Thoracic aorta (tissue), 2 donors: Measurements from ENCODE around the gene TMEM183A. TPM values are rescaled to one million over a fixed set of nuclear protein-coding genes. Genes with fewer than 3 reads are reported as not detected.
A peak's percentile ranks its signal among the peaks of the same experiment; 100 is the strongest.

Source experiments
- ATAC-seq: fragments of 150-250 bp; one replicate; pipeline ENCODE4 v1.8.0; 2017; ENCODE audit warnings: low read depth; ENCODE audit not compliant: insufficient number of reproducible peaks, low FRiP score
- DNase-seq: peaks from one replicate; pipeline ENCODE4 v3.0.0-alpha.2; 2020; ENCODE audit warnings: low spot score
- H3K27ac ChIP-seq, 2 donors: fragments of 200-600 bp; sonication (generic); 1 replicate in 1 of 2; 2 replicates in 1 of 2; pipeline ENCODE4 v1.5.1; 2016; ENCODE audit warnings: mild to moderate bottlenecking in 2 of 2, moderate library complexity in 2 of 2
- H3K27me3 ChIP-seq: fragments of 200-600 bp; sonication (generic); replicated peaks from 2 replicates; pipeline ENCODE4 v1.6.0; 2016; ENCODE audit warnings: mild to moderate bottlenecking; ENCODE audit not compliant: insufficient read depth
- H3K36me3 ChIP-seq: fragments of 200-600 bp; sonication (generic); one replicate; pipeline ENCODE4 v1.5.1; 2016
- H3K4me1 ChIP-seq, 2 donors: fragments of 200-600 bp; sonication (generic); 1 replicate in 1 of 2; 2 replicates in 1 of 2; pipeline versions ENCODE4 v1.5.1 to v1.6.0; 2016; ENCODE audit warnings: low read depth in 2 of 2, mild to moderate bottlenecking in 1 of 2; ENCODE audit not compliant: control insufficient read depth in 1 of 2
- H3K4me3 ChIP-seq: fragments of 200-600 bp; sonication (generic); 2 replicates; pipeline ENCODE4 v1.5.1; 2016; ENCODE audit warnings: mild to moderate bottlenecking
- H3K9me3 ChIP-seq: fragments of 200-600 bp; sonication (generic); 2 replicates; pipeline ENCODE4 v1.5.1; 2016
- CTCF ChIP-seq: fragments of 200-600 bp; sonication (generic); IDR thresholded peaks from one replicate; pipeline ENCODE4 v1.5.1; 2019; ENCODE audit warnings: antibody characterized with exemption
- total RNA-seq, 2 donors: library from RNA; depleted of rRNA; stranded (reverse); fragments of >200 nt; gene quantifications; one replicate each; pipeline versions ENCODE4 v1.1.0 to v1.2.3, GENCODE V29; 2016

TMEM183A gene
- total RNA-seq, 2 donors from 2014 or later = 54.3 to 72.6 TPM

- no peak overlapping the region for H3K4me3 ChIP-seq
- H3K27me3 ChIP-seq = no peaks in the 10 kb centered on the region
- DNase-seq = no peak
- no peak for TF ChIP-seq CTCF
- peaks cover 11 to 33% of the 10 kb centered on the region in 2 donors for H3K4me1 ChIP-seq
- peak overlapping the region in 1 of 2 donors; percentile 95 for H3K27ac ChIP-seq
- no peaks in the 10 kb centered on the region for H3K36me3 ChIP-seq
- no peak for ATAC-seq
- H3K9me3 ChIP-seq = no peaks in the 10 kb centered on the region
Measured at GRCh38 chr1:203036537-203036936, 29.4 kb downstream of the TMEM183A start.

GRCh38 chr1:203037509-203038190 is 30.5 kb downstream of the TMEM183A start:
- peaks cover 11 to 33% of the 10 kb centered on the region in 2 donors for H3K4me1 ChIP-seq
- peak overlapping the region; percentile 85 to 95 for H3K27ac ChIP-seq
- no peaks in the 10 kb centered on the region for H3K27me3 ChIP-seq
- no peak for TF ChIP-seq CTCF
- DNase-seq (no peak), ATAC-seq (no peak)
- H3K4me3 ChIP-seq = peak overlapping the region; percentile 20
- H3K9me3 ChIP-seq = no peaks in the 10 kb centered on the region
- no peaks in the 10 kb centered on the region for H3K36me3 ChIP-seq

- DNase-seq = peak; percentile 67
- Histone ChIP-seq H3K4me3 (peak overlapping the region; percentile 41), H3K36me3 (no peaks in the 10 kb centered on the region), H3K27me3 (no peaks in the 10 kb centered on the region), H3K4me1 (peaks cover 11 to 33% of the 10 kb centered on the region in 2 donors), H3K9me3 (no peaks in the 10 kb centered on the region), H3K27ac (peak overlapping the region; percentile 85 to 95)
- peak; percentile 8 for TF ChIP-seq CTCF
- ATAC-seq = peak; percentile 66
Measured at GRCh38 chr1:203038217-203038741, 31.1 kb downstream of the TMEM183A start.

GRCh38 chr1:203038891-203039608 is 31.9 kb downstream of the TMEM183A start:
- Histone ChIP-seq H3K4me3 (peak overlapping the region; percentile 41), H3K27me3 (no peaks in the 10 kb centered on the region), H3K27ac (peak overlapping the region; percentile 65 to 95), H3K36me3 (no peaks in the 10 kb centered on the region), H3K9me3 (no peaks in the 10 kb centered on the region), H3K4me1 (peaks cover 11 to 33% of the 10 kb centered on the region in 2 donors)
- ATAC-seq = peak; percentile 45
- peak; percentile 90 for TF ChIP-seq CTCF
- DNase-seq = peak; percentile 37
